Heart right ventricle (tissue), 16 donors: ENCODE results near the gene TMEM225. TPM values are rescaled to one million over a fixed set of nuclear protein-coding genes. Genes with fewer than 3 reads are reported as not detected.
"Not testable (repeated sequence)": the region's sequence is repeated elsewhere in the genome, so short reads cannot be mapped to it uniquely, and the experiment has no call there.

Experiments
- ATAC-seq, 8 donors: fragments of 200-7000 bp; cut with Tn5 transposase; one replicate each; pipeline ENCODE4 v1.9.1; 2020; ENCODE audit warnings: mild to moderate bottlenecking in 8 of 8, moderate library complexity in 8 of 8, moderate number of reproducible peaks in 1 of 8
- DNase-seq, 2 donors: peaks; one replicate each; pipeline ENCODE4 v3.0.0-alpha.2; 2020
- H3K27ac ChIP-seq, 10 donors: fragments of 200-600 bp; sonication (generic) in 2 of 10; one replicate each; pipeline versions ENCODE4 v1.5.0 to v1.8.0; 2020 to 2022; ENCODE audit warnings: mild to moderate bottlenecking in 3 of 10
- H3K27me3 ChIP-seq, 7 donors: fragments of 200-600 bp; one replicate each; pipeline ENCODE4 v1.8.0; 2021 to 2022; ENCODE audit warnings: mild to moderate bottlenecking in 2 of 7
- H3K36me3 ChIP-seq, 9 donors: fragments of 200-600 bp; sonication (generic) in 1 of 9; one replicate each; pipeline versions ENCODE4 v1.5.0 to v1.8.0; 2020 to 2022; ENCODE audit warnings: mild to moderate bottlenecking in 2 of 9
- H3K4me1 ChIP-seq, 9 donors: fragments of 200-600 bp; sonication (generic) in 1 of 9; one replicate each; pipeline versions ENCODE4 v1.5.0 to v1.8.0; 2020 to 2022; ENCODE audit warnings: mild to moderate bottlenecking in 4 of 9
- H3K4me3 ChIP-seq, 10 donors: fragments of 200-600 bp; sonication (generic) in 2 of 10; one replicate each; pipeline versions ENCODE4 v1.5.0 to v1.8.0; 2020 to 2022; ENCODE audit warnings: mild to moderate bottlenecking in 7 of 10, moderate library complexity in 2 of 10
- H3K9me3 ChIP-seq, 11 donors: fragments of 200-600 bp in 10 of 11; sonication (generic) in 2 of 11; one replicate each; pipeline versions ENCODE4 v1.5.0 to v1.8.0; 2013 to 2022; ENCODE audit warnings: mild to moderate bottlenecking in 2 of 11, control low read depth in 1 of 11, moderate library complexity in 1 of 11
- WGBS, 2 donors: extraction: QIAGEN DNeasy Blood & Tissue Kit; methylation state at CpG; one replicate each; pipeline ENCODE4 v1.1.7; 2013; ENCODE audit warnings: inconsistent platforms in 1 of 2; 5-methylcytosine and 5-hydroxymethylcytosine counted together
- intact Hi-C, 10 donors: fragments of 100-400 bp; cut with DNase I; formaldehyde crosslinking; loops; one replicate each; pipeline versions ENCODE4 v1.11.1 to v1.14.2; 2022
- polyA plus RNA-seq, 2 donors: library from polyadenylated mRNA; stranded (reverse); fragments of 200-250 nt; gene quantifications; one replicate each; pipeline ENCODE4 v1.2.3, GENCODE V29; 2013
- total RNA-seq, 10 donors: library from RNA; stranded (reverse); fragmentation: NEBNext Ultra II Directional in 3 of 10; extraction: Animal tissue kit (Norgen Biotek cat#: 25700) in 3 of 10; gene quantifications; one replicate each; pipeline versions ENCODE4 v1.2.1 to v1.2.4, GENCODE V29; 2021 to 2023
- TF ChIP-seq, protein P1 (sequence below), 9 donors: fragments of 200-600 bp; sonication (generic) in 2 of 9; IDR thresholded peaks; one replicate each; pipeline versions ENCODE4 v1.5.0 to v1.8.0; 2021 to 2022; ENCODE audit warnings: antibody characterized with exemption in 9 of 9, mild to moderate bottlenecking in 5 of 9, moderate library complexity in 1 of 9
- donor health status: Arrhythmogenic right ventricular cardiomyopathy.
- donor health status: ischemic (EF 13 %, LVEDD 7.1; RV severe dilation, severe dysfunction).
- donor health status: healthy with polysubstance abuse.
- donor health status: DM: no; HTN: yes; CAD: no.
- donor health status: DM: no; HTN: no; CAD: no.
- donor health status: ischemic (EF 25% LVEDD 6.9; RV normal size, moderate dysfunction).
- donor health status: ischemic (EF 25% LVEDD 5.7; RV mildly dilated, moderate dysfunction).
- donor health status: healthy.
- donor health status: DM: yes; HTN: yes; CAD: no.
- donor health status: Ischemic cardiomyopathy.
- donor health status: ischemic (EF 35%, LVEDD 5.7; RV mildly dilated, moderate dysfunction).
- donor health status: nonischemic (EF 11% LVEDD 7.7; RV severe dilation, severe dysfunction).
- donor health status: DM: yes; HTN: yes; CAD: no.
- donor health status: PGD.
- donor health status: ischemic (EF 29% LVEDD 5.4; RV normal size, mild dysfunction).
- donor health status: nonischemic (EF 23%, LVEDD 6.1; RV moderate dilation, normal function).

The TMEM225 gene
- total and polyA plus RNA-seq, 12 donors = not detected

- TF ChIP-seq, protein P1, sequence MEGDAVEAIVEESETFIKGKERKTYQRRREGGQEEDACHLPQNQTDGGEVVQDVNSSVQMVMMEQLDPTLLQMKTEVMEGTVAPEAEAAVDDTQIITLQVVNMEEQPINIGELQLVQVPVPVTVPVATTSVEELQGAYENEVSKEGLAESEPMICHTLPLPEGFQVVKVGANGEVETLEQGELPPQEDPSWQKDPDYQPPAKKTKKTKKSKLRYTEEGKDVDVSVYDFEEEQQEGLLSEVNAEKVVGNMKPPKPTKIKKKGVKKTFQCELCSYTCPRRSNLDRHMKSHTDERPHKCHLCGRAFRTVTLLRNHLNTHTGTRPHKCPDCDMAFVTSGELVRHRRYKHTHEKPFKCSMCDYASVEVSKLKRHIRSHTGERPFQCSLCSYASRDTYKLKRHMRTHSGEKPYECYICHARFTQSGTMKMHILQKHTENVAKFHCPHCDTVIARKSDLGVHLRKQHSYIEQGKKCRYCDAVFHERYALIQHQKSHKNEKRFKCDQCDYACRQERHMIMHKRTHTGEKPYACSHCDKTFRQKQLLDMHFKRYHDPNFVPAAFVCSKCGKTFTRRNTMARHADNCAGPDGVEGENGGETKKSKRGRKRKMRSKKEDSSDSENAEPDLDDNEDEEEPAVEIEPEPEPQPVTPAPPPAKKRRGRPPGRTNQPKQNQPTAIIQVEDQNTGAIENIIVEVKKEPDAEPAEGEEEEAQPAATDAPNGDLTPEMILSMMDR (IDR thresholded peaks at IDR 0.05) = no peak
- Histone ChIP-seq H3K36me3 (no peaks in the 10 kb centered on the region), H3K9me3 (no peaks in the 10 kb centered on the region), H3K4me1 (no peaks in the 10 kb centered on the region), H3K27me3 (no peaks in the 10 kb centered on the region), H3K4me3 (no peak overlapping the region), H3K27ac (no peak overlapping the region)
- intact Hi-C loops = no loop called here
- DNase-seq = no peak
- ATAC-seq = no peak
Measured at GRCh38 chr11:123892031-123892430, 6.6 kb upstream of the TMEM225 start.

DNA sequence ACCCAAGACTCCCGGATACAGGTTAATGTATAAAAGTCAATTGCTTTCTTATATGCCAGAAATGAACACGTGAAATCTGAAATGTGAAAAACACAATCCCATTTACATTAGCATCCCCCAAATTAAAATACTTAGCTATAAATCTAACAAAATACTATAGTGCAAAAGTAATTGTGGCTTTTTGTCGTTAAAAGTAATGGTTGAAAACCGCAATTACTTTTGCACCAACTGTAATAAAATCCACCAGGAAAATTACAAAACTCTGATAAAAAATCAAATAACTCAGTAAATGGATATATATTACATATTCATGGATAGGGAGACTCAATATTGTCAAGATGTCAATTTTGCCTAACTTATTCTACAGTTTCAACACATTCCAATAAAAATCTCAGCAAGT, 4.6 kb downstream of the TMEM225 start:
- Histone ChIP-seq H3K4me3 (no peak overlapping the region), H3K27ac (no peak overlapping the region), H3K4me1 (no peaks in the 10 kb centered on the region), H3K36me3 (no peaks in the 10 kb centered on the region), H3K27me3 (no peaks in the 10 kb centered on the region), H3K9me3 (peaks cover 0 to 10% (median 0%) of the 10 kb centered on the region in 11 donors)
- intact Hi-C loops = no loop called here
- no peak for DNase-seq
- WGBS, 2 donors = 92% methylated on average over 4 of the region's 4 CpGs
- TF ChIP-seq, protein P1 (IDR thresholded peaks at IDR 0.05) = no peak
- no peak for ATAC-seq

DNA sequence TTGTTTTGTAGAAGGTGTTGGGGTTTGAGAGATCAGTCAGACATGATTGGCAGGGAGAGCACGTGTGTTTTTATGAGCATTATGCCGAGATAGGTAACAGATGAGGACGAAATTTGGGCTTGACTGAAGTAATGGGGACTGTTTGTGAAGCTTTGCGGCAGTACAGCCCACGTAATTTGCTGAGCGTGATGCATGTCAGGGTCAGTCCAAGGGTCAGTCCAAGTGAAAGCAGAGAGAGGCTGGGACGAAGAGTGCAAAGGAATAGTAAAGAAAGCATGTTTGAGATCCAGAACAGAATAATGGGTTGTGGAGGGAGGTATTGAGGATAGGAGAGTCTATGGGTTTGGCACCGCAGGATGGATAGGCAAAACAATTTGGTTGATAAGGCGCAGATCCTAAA, 17.7 kb downstream of the TMEM225 start:
- H3K9me3 ChIP-seq, H3K27ac ChIP-seq, ATAC-seq, H3K4me1 ChIP-seq, H3K36me3 ChIP-seq, H3K27me3 ChIP-seq, H3K4me3 ChIP-seq, DNase-seq: not testable (repeated sequence)
- intact Hi-C loops = loop anchor here in 1 of 10 donors (10.0 kb wide), 1 partner anchor 57 kb away; no protein-coding TSS in a partner anchor
- WGBS, 2 donors = 83 to 85% methylated on average over 9 of the region's 9 CpGs

GRCh38 chr11:123865293-123865692, 20.2 kb downstream of the TMEM225 start:
- DNase-seq, H3K4me3 ChIP-seq, ATAC-seq, H3K36me3 ChIP-seq, H3K9me3 ChIP-seq, H3K27me3 ChIP-seq, H3K27ac ChIP-seq, H3K4me1 ChIP-seq: not testable (repeated sequence)
- intact Hi-C loops = loop anchor here in 1 of 10 donors (10.0 kb wide), 1 partner anchor 60 kb away; no protein-coding TSS in a partner anchor
- WGBS, 2 donors = 16 to 17% methylated on average over 7 of the region's 7 CpGs

GRCh38 chr11:123859731-123860130, 25.7 kb downstream of the TMEM225 start:
- WGBS, 2 donors = 31 to 58% methylated on average over 2 of the region's 2 CpGs
- Histone ChIP-seq H3K27ac (no peak overlapping the region), H3K27me3 (no peaks in the 10 kb centered on the region), H3K9me3 (peaks cover 0 to 9% (median 0%) of the 10 kb centered on the region in 11 donors), H3K4me3 (no peak overlapping the region), H3K4me1 (no peaks in the 10 kb centered on the region), H3K36me3 (no peaks in the 10 kb centered on the region)
- intact Hi-C loops = loop anchor here in 1 of 10 donors (10.0 kb wide), 1 partner anchor 65 kb away; no protein-coding TSS in a partner anchor
- TF ChIP-seq, protein P1 (IDR thresholded peaks at IDR 0.05) = no peak
- ATAC-seq (no peak), DNase-seq (no peak)
